ENCODE measurements around the gene NRP2.

DNA sequence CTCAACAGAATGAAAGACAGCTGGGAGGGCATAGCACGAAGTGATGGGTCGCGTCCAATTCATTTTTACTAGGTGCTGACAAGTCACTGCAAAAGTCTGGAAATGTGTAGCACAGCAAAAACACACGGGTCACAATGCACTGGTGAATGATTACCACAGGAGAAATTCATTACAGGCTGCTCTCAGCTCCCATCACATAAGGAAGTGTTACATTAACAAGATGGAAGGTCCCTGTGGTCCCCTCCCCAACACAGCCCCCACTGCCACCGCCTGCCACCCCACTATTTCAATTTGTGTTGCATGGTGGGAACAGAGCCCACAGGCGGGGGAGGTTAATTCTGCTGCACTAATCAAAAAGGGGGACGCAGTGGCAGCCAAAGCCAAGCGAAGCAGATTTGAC is 122.8 kb downstream of the NRP2 start:
- no peak for TF ChIP-seq CEBPB (IDR thresholded peaks at IDR 0.05)
- no peak for TF ChIP-seq CREB1 (IDR thresholded peaks at IDR 0.05; ENCODE audit: low read depth)
- TF ChIP-seq YY1 (IDR thresholded peaks at IDR 0.05; ENCODE audit: low read depth), result no peak
- TF ChIP-seq TCF12 (IDR thresholded peaks at IDR 0.05; ENCODE audit: low read depth), result no peak
- TF ChIP-seq FOXM1 (IDR thresholded peaks at IDR 0.05; ENCODE audit: borderline replicate concordance, low read depth), result no peak
